Testis (tissue), 2 donors: ENCODE data around the gene PLEKHA7.

ENCODE experiments used
- POLR2A ChIP-seq: fragments of 450-650 bp; IDR thresholded peaks from one replicate; pipeline ENCODE4 v1.6.1; 2017; ENCODE audit warnings: antibody characterized with exemption, mild to moderate bottlenecking, moderate library complexity
- TF ChIP-seq, protein P1 (sequence below), 3 experiments: fragments of 450-650 bp in 2 of 3; fragments of 200-600 bp in 1 of 3; sonication (generic) in 1 of 3; IDR thresholded peaks; one replicate each; pipeline ENCODE4 v1.5.1; 2016 to 2019; ENCODE audit warnings: antibody characterized with exemption in 3 of 3, mild to moderate bottlenecking in 2 of 3, moderate library complexity in 1 of 3

GRCh38 chr11:16890442-16890841 is 123.8 kb downstream of the PLEKHA7 start:
- TF ChIP-seq, protein P1, sequence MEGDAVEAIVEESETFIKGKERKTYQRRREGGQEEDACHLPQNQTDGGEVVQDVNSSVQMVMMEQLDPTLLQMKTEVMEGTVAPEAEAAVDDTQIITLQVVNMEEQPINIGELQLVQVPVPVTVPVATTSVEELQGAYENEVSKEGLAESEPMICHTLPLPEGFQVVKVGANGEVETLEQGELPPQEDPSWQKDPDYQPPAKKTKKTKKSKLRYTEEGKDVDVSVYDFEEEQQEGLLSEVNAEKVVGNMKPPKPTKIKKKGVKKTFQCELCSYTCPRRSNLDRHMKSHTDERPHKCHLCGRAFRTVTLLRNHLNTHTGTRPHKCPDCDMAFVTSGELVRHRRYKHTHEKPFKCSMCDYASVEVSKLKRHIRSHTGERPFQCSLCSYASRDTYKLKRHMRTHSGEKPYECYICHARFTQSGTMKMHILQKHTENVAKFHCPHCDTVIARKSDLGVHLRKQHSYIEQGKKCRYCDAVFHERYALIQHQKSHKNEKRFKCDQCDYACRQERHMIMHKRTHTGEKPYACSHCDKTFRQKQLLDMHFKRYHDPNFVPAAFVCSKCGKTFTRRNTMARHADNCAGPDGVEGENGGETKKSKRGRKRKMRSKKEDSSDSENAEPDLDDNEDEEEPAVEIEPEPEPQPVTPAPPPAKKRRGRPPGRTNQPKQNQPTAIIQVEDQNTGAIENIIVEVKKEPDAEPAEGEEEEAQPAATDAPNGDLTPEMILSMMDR (IDR thresholded peaks at IDR 0.05): no peak
- TF ChIP-seq POLR2A: no peak
